LNCaP clone FGC (cell line): ENCODE measurements around the gene SLC16A5.

Source experiments
- DNase-seq: peaks from one replicate; pipeline ENCODE4 v3.0.0-alpha.2; 2011; ENCODE audit warnings: low read depth
- H3K4me3 ChIP-seq: 2 replicates; pipeline ENCODE4 v1.5.1; 2011; ENCODE audit warnings: mild to moderate bottlenecking, low read depth, low read length, control low read depth
- TF ChIP-seq, protein P1 (sequence below): IDR thresholded peaks from 2 replicates; pipeline ENCODE4 v1.5.1; 2012; ENCODE audit warnings: mild to moderate bottlenecking; ENCODE audit not compliant: control insufficient read depth, insufficient read depth; ENCODE audit errors: extremely low read depth

The SLC16A5 gene

GRCh38 chr17:75097865-75098264, 10.1 kb downstream of the SLC16A5 start:
- DNase-seq, result no peak
- TF ChIP-seq, protein P1, sequence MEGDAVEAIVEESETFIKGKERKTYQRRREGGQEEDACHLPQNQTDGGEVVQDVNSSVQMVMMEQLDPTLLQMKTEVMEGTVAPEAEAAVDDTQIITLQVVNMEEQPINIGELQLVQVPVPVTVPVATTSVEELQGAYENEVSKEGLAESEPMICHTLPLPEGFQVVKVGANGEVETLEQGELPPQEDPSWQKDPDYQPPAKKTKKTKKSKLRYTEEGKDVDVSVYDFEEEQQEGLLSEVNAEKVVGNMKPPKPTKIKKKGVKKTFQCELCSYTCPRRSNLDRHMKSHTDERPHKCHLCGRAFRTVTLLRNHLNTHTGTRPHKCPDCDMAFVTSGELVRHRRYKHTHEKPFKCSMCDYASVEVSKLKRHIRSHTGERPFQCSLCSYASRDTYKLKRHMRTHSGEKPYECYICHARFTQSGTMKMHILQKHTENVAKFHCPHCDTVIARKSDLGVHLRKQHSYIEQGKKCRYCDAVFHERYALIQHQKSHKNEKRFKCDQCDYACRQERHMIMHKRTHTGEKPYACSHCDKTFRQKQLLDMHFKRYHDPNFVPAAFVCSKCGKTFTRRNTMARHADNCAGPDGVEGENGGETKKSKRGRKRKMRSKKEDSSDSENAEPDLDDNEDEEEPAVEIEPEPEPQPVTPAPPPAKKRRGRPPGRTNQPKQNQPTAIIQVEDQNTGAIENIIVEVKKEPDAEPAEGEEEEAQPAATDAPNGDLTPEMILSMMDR, result no peak

GRCh38 chr17:75098861-75099260, 11.1 kb downstream of the SLC16A5 start:
- DNase-seq, result no peak
- H3K4me3 ChIP-seq, result no peak overlapping the region
- TF ChIP-seq, protein P1, result no peak

More at GRCh38 chr17:75097865-75098264, 10.1 kb downstream of the SLC16A5 start:
- no peak overlapping the region for H3K4me3 ChIP-seq

- TF ChIP-seq, protein P1, result no peak
- H3K4me3 ChIP-seq, result no peak overlapping the region
- DNase-seq, result no peak
Measured at GRCh38 chr17:75099881-75100595, 12.3 kb downstream of the SLC16A5 start.

DNA sequence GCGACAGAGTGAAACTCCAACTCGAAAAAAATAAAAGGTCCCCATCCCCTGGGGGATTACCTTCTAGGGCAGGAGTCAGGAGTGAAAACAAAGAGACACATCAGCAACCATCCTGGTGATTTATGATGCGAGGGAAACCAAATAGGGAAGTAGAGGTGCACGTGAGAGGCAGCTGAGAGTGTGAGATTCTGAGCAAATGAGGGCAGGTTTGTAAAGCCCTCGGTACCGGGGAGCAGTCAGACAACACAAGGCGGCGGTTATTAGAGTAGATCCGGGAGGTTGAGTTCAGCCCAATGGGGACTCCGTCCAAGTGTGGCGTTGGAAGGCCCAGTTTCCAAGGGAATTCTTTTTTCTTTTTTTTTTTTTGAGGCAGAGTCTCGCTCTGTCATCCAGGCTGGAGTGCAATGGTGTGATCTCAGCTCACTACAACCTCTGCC, 14.6 kb downstream of the SLC16A5 start:
- TF ChIP-seq, protein P1, result no peak
- no peak for DNase-seq
- no peak overlapping the region for H3K4me3 ChIP-seq

GRCh38 chr17:75103601-75104554, 16.1 kb downstream of the SLC16A5 start:
- no peak overlapping the region for H3K4me3 ChIP-seq
- no peak for DNase-seq
- TF ChIP-seq, protein P1, result no peak

DNA sequence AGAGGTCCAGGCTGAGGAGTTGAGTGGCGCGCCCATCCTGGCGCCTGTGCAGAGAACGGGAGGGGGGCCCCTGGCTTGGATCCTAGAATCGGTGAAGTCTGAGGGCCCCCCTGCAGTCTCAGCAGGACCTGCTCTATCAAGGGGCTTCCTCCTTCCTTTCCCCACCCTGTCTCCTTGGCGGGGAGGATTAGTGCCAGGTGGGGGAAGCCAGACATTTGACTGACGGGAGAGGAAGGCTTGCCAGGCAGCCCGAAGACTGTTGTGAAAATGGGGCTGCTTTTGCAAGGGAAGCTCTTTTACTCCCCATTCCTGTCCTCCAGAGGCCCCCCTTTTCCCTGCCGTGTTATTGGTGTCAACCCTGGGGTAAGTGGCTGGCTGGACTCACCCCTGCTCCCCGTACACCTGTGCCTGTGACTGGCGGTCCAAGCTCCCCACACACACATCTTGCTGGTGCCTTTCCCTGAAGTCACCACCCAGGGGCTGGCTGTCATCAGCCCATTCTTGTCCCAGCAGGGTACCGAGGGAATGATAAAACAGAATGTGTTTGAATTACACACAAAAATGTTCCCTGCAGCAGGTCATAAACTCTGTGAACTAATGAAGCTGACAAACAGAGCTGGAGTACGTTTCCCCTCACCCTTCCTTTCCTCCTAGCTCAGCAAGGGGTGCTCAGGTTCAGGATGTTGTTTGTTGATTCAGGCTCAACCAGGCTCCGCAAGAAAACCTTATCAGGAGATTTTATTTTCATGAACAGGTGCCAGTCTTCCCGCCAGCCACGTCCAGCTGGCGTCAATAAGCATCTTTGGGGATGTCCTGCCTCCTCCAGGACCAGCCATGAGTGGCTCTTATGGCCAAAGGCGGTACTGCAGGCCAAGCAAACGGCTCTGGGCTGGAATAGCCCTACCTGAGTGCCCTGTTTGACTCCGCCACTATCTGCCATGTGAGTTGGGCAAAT, 17.6 kb downstream of the SLC16A5 start:
- no peak overlapping the region for H3K4me3 ChIP-seq
- DNase-seq, result peak; percentile 89
- TF ChIP-seq, protein P1, result peak; percentile 66
